Measurements from ENCODE around the gene SIM2.

Gene SIM2

GRCh38 chr21:36763305-36763704 lies 64.4 kb downstream of the SIM2 start:
- no peak for DNase-seq (ENCODE audit: low spot score)

- peak; percentile 15 for DNase-seq (ENCODE audit: low spot score)
Observed at GRCh38 chr21:36765229-36765628, 66.3 kb downstream of the SIM2 start.

- DNase-seq (ENCODE audit: low spot score) = no peak
Observed at GRCh38 chr21:36766511-36766910, 67.6 kb downstream of the SIM2 start.

GRCh38 chr21:36767096-36767495 lies 68.2 kb downstream of the SIM2 start:
- no peak for DNase-seq (ENCODE audit: low spot score)

- no peak for DNase-seq (ENCODE audit: low spot score)
Observed at GRCh38 chr21:36768496-36768895, 69.6 kb downstream of the SIM2 start.

GRCh38 chr21:36769051-36769839 lies 70.3 kb downstream of the SIM2 start:
- no peak for DNase-seq (ENCODE audit: low spot score)

GRCh38 chr21:36773117-36773516 lies 74.2 kb downstream of the SIM2 start:
- no peak for DNase-seq (ENCODE audit: low spot score)

- no peak for DNase-seq (ENCODE audit: low spot score)
Observed at GRCh38 chr21:36773995-36774394, 75.1 kb downstream of the SIM2 start.

GRCh38 chr21:36776981-36777617 lies 78.2 kb downstream of the SIM2 start:
- no peak for DNase-seq (ENCODE audit: low spot score)

GRCh38 chr21:36780861-36781260 lies 81.9 kb downstream of the SIM2 start:
- DNase-seq (ENCODE audit: low spot score) = no peak

- DNase-seq (ENCODE audit: low spot score) = peak; percentile 52
Observed at GRCh38 chr21:36783612-36784374, 84.9 kb downstream of the SIM2 start.

- no peak for DNase-seq (ENCODE audit: low spot score)
Observed at GRCh38 chr21:36784947-36785346, 86.0 kb downstream of the SIM2 start.

GRCh38 chr21:36785615-36786014 lies 86.7 kb downstream of the SIM2 start:
- DNase-seq (ENCODE audit: low spot score) = no peak

GRCh38 chr21:36786186-36786585 lies 87.3 kb downstream of the SIM2 start:
- no peak for DNase-seq (ENCODE audit: low spot score)

- no peak for DNase-seq (ENCODE audit: low spot score)
Observed at GRCh38 chr21:36788120-36788638, 89.3 kb downstream of the SIM2 start.

- no peak for DNase-seq (ENCODE audit: low spot score)
Observed at GRCh38 chr21:36790616-36791015, 91.7 kb downstream of the SIM2 start.

GRCh38 chr21:36791180-36791579 lies 92.3 kb downstream of the SIM2 start:
- DNase-seq (ENCODE audit: low spot score) = no peak

GRCh38 chr21:36791695-36792470 lies 93.0 kb downstream of the SIM2 start:
- no peak for DNase-seq (ENCODE audit: low spot score)

GRCh38 chr21:36792505-36792967 lies 93.6 kb downstream of the SIM2 start:
- peak; percentile 87 for DNase-seq (ENCODE audit: low spot score)

- DNase-seq (ENCODE audit: low spot score) = no peak
Observed at GRCh38 chr21:36796070-36796469, 97.2 kb downstream of the SIM2 start.

- no peak for DNase-seq (ENCODE audit: low spot score)
Observed at GRCh38 chr21:36798491-36798890, 99.6 kb downstream of the SIM2 start.
